Articular chondrocyte of knee joint (primary cell): Measurements from ENCODE around the gene CD274. TPM values are rescaled to one million over a fixed set of nuclear protein-coding genes. Genes with fewer than 3 reads are reported as not detected.

Experiments used
- total RNA-seq: library from RNA; depleted of rRNA; stranded (reverse); fragments of >200 nt; gene quantifications from 2 replicates; pipeline ENCODE4 v1.2.3, GENCODE V29; 2012

CD274 gene
- 0.32 and 0.65 TPM in 2 replicates for total RNA-seq

GRCh38 chr9:5450359-5451091 lies at the start of gene CD274:
Gene CD274 (plus strand): TSS chr9:5450542. CDS start chr9:5456114, 5,572 bp downstream.

DNA sequence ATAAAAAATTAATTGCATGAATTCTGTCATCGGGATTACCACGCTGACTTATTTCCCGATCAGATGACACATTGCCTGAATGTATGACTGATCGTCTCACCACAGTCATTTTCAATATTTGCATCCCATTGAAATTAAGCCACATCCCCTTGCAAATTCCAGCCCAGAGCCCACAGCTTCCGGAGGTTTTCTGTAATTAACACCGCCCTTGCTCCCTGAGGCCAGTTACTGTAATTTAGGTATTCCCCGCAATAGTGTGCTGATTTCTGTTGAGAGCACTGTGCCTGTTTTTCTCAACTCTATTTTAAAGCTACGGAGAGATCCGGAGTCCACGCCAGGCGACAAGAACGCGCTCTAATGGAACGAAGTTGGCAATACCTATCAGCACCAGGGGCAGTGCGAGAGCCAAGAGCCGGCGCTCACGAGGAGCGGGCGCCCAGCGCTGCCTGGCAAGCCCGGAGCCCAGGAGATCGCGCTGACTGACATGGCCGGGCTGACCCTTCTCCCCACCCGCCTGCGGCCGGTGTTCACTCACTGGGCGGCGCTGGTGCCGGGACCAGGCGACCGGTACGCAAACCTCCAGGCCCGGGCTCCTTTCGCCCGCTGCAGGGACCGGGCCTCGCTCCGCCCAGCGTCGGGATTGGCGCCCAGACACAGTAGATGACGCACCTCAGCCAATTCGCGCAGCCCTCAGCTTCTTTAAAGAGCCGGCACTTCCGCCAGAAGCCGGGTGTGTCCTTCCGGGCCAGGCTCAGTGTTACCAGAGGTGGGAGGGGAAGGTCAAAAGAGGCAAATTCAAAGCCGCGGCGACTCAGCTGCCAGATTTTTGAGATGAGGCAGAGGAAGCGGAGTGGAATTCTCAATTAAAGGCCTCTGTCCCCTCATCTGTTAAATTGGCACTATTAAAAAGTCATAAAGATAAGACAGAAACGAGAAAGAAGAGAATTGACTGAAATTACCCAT lies 12.8 kb upstream of the CD274 start, which contains the start of gene PLGRKT:
TSS of gene PLGRKT (minus strand) at position 672 of the 963 bp plus-strand sequence. CDS start 5,948 bp downstream, outside the sequence.

GRCh38 chr9:5510360-5510931 lies 60.1 kb downstream of the CD274 start, which contains the start of gene PDCD1LG2:
Gene PDCD1LG2 (plus strand): TSS chr9:5510531. CDS start chr9:5522547, 12,016 bp downstream.

Other genes with a start within 250 kb of the CD274 start
- gene INSL4, start 219.1 kb upstream of the CD274 start, total RNA-seq = not detected in 2 replicates
- not detected in 2 replicates for gene RLN2, start 145.8 kb upstream of the CD274 start, total RNA-seq
- gene RLN1, start 110.7 kb upstream of the CD274 start, total RNA-seq = not detected in 2 replicates
- gene PLGRKT, start 12.6 kb upstream of the CD274 start, total RNA-seq = 22.9 and 26.1 TPM in 2 replicates
- gene PDCD1LG2, start 60.0 kb downstream of the CD274 start, total RNA-seq = 8.9 and 9.1 TPM in 2 replicates
- gene RIC1, start 178.6 kb downstream of the CD274 start, total RNA-seq = 42.1 and 43.1 TPM in 2 replicates